ENCODE measurements around the gene MS4A3. TPM values are rescaled to one million over a fixed set of nuclear protein-coding genes. Genes with fewer than 3 reads are reported as not detected.
"Not testable (repeated sequence)": the region's sequence is repeated elsewhere in the genome, so short reads cannot be mapped to it uniquely, and the experiment has no call there.

The MS4A3 gene, protein sequence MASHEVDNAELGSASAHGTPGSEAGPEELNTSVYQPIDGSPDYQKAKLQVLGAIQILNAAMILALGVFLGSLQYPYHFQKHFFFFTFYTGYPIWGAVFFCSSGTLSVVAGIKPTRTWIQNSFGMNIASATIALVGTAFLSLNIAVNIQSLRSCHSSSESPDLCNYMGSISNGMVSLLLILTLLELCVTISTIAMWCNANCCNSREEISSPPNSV
- not detected for total RNA-seq

DNA sequence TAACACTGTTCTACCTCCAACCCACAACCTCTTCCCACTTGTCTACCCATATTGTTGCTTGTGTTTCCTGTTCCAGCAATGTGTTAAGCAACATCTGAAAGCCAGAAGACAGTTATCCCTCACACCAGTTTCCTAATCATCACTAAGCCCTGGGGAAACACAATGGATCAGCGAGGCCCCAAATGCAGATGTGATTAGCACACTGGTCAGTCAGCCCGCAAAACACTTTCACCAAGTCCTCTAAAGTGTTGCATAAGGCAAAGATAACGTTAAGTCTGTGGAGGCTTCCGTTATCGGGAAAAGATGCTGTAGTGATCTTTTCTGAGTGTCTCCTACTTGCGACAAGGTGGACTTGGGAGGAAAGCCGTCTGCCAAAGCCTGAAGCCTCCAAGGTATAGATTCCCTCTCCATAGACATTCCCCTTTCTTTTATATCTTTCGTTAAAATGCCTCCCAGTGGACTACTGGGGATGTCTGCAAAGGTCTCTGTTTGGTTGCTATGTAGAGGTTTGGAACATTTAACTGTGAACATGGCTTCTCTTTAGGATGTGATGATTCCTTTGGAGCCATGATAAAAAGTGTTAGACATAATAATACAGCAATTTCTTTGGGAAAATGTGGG, at the start of gene MS4A3:
TSS of gene MS4A3 (plus strand) at position 317 of the 621 bp plus-strand sequence. CDS start 4,496 bp downstream, outside the sequence.
- Mint-ChIP-seq H3K36me3 (ENCODE audit: low read depth) (no peaks in the 10 kb centered on the region), H3K27ac (no peak within 1 kb of the TSS), H3K4me1 (ENCODE audit: low read depth) (no peaks in the 10 kb centered on the region), H3K27me3 (ENCODE audit: low read depth) (peaks cover 10% of the 10 kb centered on the region), H3K4me3 (no peak within 1 kb of the TSS), H3K9me3 (no peaks in the 10 kb centered on the region)
- intact Hi-C loops (cut with micrococcal nuclease) = no loop called here
- DNase-seq = no peak
- CTCF ChIA-PET = no interaction called here

DNA sequence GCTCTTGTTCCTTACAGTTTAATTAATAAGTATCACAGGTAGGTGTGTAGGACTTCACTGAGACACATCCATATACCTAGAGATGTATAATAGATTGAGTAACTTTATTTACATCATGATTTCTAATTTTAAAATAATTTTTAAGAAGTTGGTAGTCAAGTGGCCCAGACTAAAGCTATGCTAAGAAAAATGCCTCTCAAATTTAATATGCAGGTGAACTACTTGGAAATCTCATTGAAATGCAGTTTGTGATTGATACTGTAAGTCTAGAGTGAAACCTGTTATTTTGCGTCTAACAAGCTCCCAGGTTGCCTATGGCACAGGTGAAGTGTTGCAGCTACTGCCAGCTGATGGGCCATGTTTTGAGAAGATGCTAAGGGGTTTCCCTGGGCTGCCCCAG, 39.6 kb upstream of the MS4A3 start, which contains the start of gene OOSP4B:
TSS of gene OOSP4B (plus strand) at position 301 of the 400 bp plus-strand sequence.
- no peaks in the 10 kb centered on the region for H3K36me3 Mint-ChIP-seq (ENCODE audit: low read depth)
- no peak within 1 kb of the TSS for H3K4me3 Mint-ChIP-seq
- peaks cover 6% of the 10 kb centered on the region for H3K27me3 Mint-ChIP-seq (ENCODE audit: low read depth)
- intact Hi-C loops (cut with micrococcal nuclease) = no loop called here
- H3K27ac Mint-ChIP-seq = no peak within 1 kb of the TSS
- no peak for DNase-seq
- no peaks in the 10 kb centered on the region for H3K9me3 Mint-ChIP-seq
- CTCF ChIA-PET = interaction anchor here (0.5 kb wide), 1 partner anchor 28 kb away, joined by 3 read pairs; no protein-coding TSS in a partner anchor
- no peaks in the 10 kb centered on the region for H3K4me1 Mint-ChIP-seq (ENCODE audit: low read depth)

DNA sequence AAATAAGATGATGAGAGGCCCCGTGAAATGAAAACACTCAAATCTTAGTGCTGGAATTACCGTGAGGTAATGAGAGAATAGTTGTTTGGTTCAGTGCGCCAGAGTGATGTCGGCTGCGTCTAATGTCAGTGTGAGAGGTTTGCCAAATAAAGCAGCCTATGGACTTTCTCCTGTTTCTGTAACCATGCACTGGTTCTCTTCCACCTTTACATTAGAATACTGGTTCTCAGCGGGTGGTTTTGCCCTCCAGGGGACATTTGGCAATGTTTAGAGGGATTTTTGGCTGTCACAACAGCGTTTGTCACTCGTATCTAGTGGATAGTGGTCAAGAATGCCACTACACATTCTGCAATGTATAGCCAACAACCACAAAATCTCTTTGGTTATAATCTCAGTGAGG, 38.4 kb upstream of the MS4A3 start:
- Mint-ChIP-seq H3K27ac (no peak overlapping the region), H3K36me3 (ENCODE audit: low read depth) (no peaks in the 10 kb centered on the region), H3K9me3 (no peaks in the 10 kb centered on the region), H3K27me3 (ENCODE audit: low read depth) (peaks cover 4% of the 10 kb centered on the region), H3K4me1 (ENCODE audit: low read depth) (no peaks in the 10 kb centered on the region), H3K4me3 (no peak overlapping the region)
- intact Hi-C loops (cut with micrococcal nuclease) = no loop called here
- no peak for DNase-seq
- CTCF ChIA-PET = no interaction called here

DNA sequence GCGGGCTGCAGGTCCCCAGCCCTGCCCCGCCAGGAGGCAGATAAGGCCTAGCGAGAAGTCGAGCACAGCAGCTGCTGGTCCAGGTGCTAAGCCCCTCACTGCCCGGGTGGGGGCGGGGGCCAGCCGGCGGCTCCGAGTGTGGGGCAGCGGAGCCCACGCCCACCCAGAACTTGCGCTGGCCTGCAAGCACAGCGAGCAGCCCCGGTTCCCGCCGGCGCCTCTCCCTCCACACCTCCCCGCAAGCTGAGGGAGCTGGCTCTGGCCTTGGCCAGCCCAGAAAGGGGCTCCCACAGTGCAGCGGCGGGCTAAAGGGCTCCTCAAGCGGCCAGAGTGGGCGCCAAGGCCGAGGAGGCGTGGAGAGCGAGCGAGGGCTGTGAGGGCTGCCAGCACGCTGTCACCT, 36.1 kb upstream of the MS4A3 start:
- DNase-seq; H3K9me3 Mint-ChIP-seq; H3K27ac Mint-ChIP-seq; intact Hi-C loops (cut with micrococcal nuclease); H3K27me3 Mint-ChIP-seq (ENCODE audit: low read depth); CTCF ChIA-PET; H3K4me3 Mint-ChIP-seq; H3K36me3 Mint-ChIP-seq (ENCODE audit: low read depth); H3K4me1 Mint-ChIP-seq (ENCODE audit: low read depth): not testable (repeated sequence)

DNA sequence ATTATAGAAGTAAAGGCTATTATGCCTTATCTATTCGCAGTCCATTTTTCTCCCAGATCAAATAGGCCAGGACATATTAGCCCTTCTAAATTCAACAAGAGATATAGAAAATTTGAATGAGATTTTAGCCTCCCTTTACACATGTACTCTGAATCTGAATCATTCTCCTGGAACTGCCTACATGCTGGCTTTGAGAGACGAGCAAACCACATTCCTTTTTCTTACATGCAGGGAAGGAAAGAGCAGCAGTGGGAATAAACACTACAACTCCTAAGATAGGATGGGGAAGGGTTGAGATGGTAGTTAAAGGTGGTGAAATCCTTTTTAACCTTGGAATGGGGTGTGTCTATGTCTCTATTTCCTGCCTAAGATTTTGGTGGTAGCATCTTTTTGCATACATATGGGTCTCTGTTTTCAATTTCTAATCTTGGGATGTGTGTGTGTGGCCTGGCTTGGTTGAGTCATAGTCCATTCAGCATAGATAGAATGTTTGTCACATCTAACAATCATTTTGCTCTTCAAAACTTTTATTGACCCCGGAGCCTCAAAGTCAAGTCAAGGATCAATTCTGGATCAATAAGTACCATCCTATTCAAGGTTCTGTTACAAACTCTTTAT, 27.3 kb upstream of the MS4A3 start:
- H3K9me3 Mint-ChIP-seq = no peaks in the 10 kb centered on the region
- H3K27me3 Mint-ChIP-seq (ENCODE audit: low read depth) = peaks cover 8% of the 10 kb centered on the region
- no peaks in the 10 kb centered on the region for H3K4me1 Mint-ChIP-seq (ENCODE audit: low read depth)
- intact Hi-C loops (cut with micrococcal nuclease) = no loop called here
- H3K27ac Mint-ChIP-seq = no peak overlapping the region
- no peak for DNase-seq
- H3K36me3 Mint-ChIP-seq (ENCODE audit: low read depth) = no peaks in the 10 kb centered on the region
- CTCF ChIA-PET = interaction anchor here (0.6 kb wide), 1 partner anchor 204 kb away, joined by 3 read pairs; no protein-coding TSS in a partner anchor
- no peak overlapping the region for H3K4me3 Mint-ChIP-seq

DNA sequence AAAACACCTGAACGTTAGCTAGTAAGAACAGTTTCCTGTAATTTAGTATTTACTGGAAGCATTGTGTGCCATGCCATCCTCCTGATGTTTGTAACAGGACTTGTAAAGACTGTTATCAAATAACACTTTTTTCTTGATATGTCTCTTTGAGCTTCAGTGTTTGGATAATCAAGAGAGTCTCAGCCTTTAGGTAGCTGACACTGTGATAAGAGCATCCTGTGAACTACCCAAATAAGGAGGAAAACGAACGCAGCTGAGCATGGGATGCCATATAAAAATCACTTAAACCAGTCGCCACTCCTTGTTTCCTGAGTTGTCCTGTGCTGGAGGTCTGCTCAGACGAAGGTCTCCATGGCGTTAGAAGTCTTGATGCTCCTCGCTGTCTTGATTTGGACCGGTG, 16.4 kb upstream of the MS4A3 start, which contains the start of gene OOSP2:
TSS of gene OOSP2 (plus strand) at position 301 of the 400 bp plus-strand sequence. CDS start at position 352, 51 bp downstream.
- intact Hi-C loops (cut with micrococcal nuclease) = no loop called here
- H3K27me3 Mint-ChIP-seq (ENCODE audit: low read depth) = peaks cover 3% of the 10 kb centered on the region
- H3K27ac Mint-ChIP-seq = no peak within 1 kb of the TSS
- CTCF ChIA-PET = no interaction called here
- H3K36me3 Mint-ChIP-seq (ENCODE audit: low read depth) = no peaks in the 10 kb centered on the region
- no peaks in the 10 kb centered on the region for H3K9me3 Mint-ChIP-seq
- H3K4me3 Mint-ChIP-seq = no peak within 1 kb of the TSS
- DNase-seq = no peak
- H3K4me1 Mint-ChIP-seq (ENCODE audit: low read depth) = no peaks in the 10 kb centered on the region

DNA sequence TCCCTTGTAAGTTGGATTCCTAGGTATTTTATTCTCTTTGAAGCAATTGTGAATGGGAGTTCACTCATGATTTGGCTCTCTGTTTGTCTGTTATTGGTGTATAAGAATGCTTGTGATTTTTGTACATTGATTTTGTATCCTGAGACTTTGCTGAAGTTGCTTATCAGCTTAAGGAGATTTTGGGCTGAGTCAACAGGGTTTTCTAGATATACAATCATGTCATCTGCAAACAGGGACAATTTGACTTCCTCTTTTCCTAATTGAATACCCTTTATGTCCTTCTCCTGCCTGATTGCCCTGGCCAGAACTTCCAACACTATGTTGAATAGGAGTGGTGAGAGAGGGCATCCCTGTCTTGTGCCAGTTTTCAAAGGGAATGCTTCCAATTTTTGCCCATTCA, 6.0 kb upstream of the MS4A3 start:
- H3K36me3 Mint-ChIP-seq (ENCODE audit: low read depth); H3K4me1 Mint-ChIP-seq (ENCODE audit: low read depth); H3K9me3 Mint-ChIP-seq; CTCF ChIA-PET; DNase-seq; H3K4me3 Mint-ChIP-seq; intact Hi-C loops (cut with micrococcal nuclease); H3K27ac Mint-ChIP-seq; H3K27me3 Mint-ChIP-seq (ENCODE audit: low read depth): not testable (repeated sequence)

DNA sequence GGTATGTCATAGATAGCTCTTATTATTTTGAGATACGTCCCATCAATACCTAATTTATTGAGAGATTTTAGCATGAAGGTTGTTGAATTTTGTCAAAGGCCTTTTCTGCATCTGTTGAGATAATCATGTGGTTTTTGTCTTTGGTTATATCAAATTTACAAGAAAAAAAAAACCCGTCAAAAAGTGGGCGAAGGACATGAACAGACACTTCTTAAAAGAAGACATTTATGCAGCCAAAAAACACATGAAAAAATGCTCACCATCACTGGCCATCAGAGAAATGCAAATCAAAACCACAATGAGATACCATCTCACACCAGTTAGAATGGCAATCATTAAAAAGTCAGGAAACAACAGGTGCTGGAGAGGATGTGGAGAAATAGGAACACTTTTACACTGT, 5.6 kb upstream of the MS4A3 start:
- intact Hi-C loops (cut with micrococcal nuclease); CTCF ChIA-PET; H3K27me3 Mint-ChIP-seq (ENCODE audit: low read depth); H3K36me3 Mint-ChIP-seq (ENCODE audit: low read depth); DNase-seq; H3K4me3 Mint-ChIP-seq; H3K9me3 Mint-ChIP-seq; H3K4me1 Mint-ChIP-seq (ENCODE audit: low read depth); H3K27ac Mint-ChIP-seq: not testable (repeated sequence)

DNA sequence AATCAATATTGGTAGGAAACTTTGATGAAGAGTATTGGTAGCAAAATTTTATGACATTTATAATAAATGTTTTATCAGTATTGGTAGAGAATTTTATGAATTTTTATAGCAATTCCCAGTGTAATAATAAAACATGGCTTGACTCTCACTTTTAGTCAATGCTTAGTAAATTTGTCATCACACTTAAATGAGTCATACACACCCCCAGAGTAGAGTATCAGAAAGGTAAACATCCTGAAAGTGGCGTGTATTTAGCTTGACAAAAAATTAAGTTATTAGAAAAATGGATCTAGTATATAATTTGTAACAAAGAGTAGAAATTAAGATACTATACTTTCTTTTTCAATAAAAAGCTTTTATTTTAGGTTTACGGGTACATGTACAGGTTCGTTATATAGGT, 2.6 kb downstream of the MS4A3 start:
- intact Hi-C loops (cut with micrococcal nuclease) = no loop called here
- H3K27me3 Mint-ChIP-seq (ENCODE audit: low read depth) = peaks cover 15% of the 10 kb centered on the region
- no peak overlapping the region for H3K4me3 Mint-ChIP-seq

DNA sequence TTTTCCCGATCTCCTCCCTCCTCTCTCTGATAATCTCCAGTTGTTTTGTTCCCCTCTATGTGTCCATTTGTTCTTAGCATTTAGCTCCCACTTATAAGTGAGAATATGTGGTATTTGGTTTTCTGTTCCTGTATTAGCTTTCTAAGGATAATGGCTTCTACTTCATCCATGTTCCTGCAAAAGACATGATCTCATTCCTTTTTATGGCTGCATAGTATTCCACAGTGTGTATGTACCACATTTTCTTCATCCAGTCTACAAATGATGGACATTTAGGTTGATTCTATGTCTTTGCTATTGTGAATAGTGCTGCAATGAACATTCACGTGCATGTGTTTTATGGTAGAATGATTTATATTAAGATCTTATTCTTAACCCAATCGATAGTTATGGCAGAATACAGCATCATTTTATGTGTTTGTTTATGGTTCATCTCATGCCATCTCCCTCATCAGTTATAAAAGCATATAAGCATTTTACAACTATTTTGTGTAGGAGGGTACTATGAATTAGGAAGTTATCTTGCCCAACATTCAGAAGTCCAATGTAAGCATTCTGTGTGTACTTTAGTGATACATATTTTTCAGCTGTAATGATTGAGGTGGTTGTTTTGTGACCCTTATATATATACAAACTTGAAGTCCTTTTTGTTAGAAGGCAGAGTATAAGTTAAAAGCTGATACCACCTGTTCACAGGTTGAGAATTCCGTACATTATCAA, 3.2 kb downstream of the MS4A3 start:
- no peak for DNase-seq
- Mint-ChIP-seq H3K27ac (no peak overlapping the region), H3K4me1 (ENCODE audit: low read depth) (no peaks in the 10 kb centered on the region), H3K27me3 (ENCODE audit: low read depth) (peaks cover 15% of the 10 kb centered on the region), H3K36me3 (ENCODE audit: low read depth) (no peaks in the 10 kb centered on the region), H3K4me3 (no peak overlapping the region), H3K9me3 (no peaks in the 10 kb centered on the region)
- intact Hi-C loops (cut with micrococcal nuclease) = no loop called here
- CTCF ChIA-PET = interaction anchor here (0.8 kb wide), 1 partner anchor 136 kb away, joined by 3 read pairs; no protein-coding TSS in a partner anchor

More for the DNA sequence above, 2.6 kb downstream of the MS4A3 start:
- no peaks in the 10 kb centered on the region for H3K4me1 Mint-ChIP-seq (ENCODE audit: low read depth)
- CTCF ChIA-PET = interaction anchor here (0.8 kb wide), 1 partner anchor 137 kb away, joined by 3 read pairs; no protein-coding TSS in a partner anchor
- H3K27ac Mint-ChIP-seq = no peak overlapping the region
- no peaks in the 10 kb centered on the region for H3K36me3 Mint-ChIP-seq (ENCODE audit: low read depth)
- H3K9me3 Mint-ChIP-seq = no peaks in the 10 kb centered on the region
- DNase-seq = no peak

DNA sequence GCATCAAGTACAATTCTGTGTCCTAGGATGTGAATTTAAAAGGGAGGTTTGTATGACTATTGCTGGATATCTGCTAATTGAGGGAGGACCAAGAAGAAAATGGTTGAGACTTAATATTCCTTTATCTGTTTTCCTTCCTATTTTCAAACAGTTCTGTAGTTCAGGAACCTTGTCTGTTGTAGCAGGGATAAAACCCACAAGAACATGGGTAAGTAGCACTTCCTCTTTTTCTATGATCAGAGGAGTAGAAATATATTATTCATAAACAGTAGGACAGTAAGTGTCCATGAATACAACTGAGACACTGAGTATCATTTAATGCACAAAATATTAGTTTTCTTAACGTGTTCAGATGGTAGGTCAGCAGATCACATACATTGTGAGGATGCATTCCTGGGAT, 7.6 kb downstream of the MS4A3 start:
- DNase-seq = no peak
- H3K4me3 Mint-ChIP-seq = no peak overlapping the region
- H3K27ac Mint-ChIP-seq = no peak overlapping the region
- no peaks in the 10 kb centered on the region for H3K36me3 Mint-ChIP-seq (ENCODE audit: low read depth)
- no peaks in the 10 kb centered on the region for H3K4me1 Mint-ChIP-seq (ENCODE audit: low read depth)
- H3K27me3 Mint-ChIP-seq (ENCODE audit: low read depth) = peaks cover 10% of the 10 kb centered on the region
- intact Hi-C loops (cut with micrococcal nuclease) = no loop called here
- CTCF ChIA-PET = no interaction called here
- H3K9me3 Mint-ChIP-seq = no peaks in the 10 kb centered on the region

DNA sequence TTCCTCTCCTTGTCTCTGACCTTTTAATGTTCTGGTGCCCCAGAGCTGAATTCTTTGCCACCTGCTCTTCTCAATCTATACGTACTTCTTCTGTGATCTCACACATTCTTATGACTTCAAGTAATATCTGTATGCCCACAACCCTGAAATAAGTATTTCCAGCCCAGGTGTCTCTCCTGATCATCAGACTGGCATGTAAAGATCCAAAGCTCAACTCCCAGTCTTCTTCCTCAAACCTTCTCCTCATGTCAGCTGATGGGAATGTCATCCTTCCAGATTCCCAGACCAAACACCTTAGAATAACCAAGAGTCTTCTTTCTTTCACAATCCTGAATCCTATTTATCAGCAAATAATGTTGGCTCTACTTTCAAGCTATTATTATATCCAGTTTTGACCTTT, 9.3 kb downstream of the MS4A3 start:
- peaks cover 18% of the 10 kb centered on the region for H3K27me3 Mint-ChIP-seq (ENCODE audit: low read depth)
- intact Hi-C loops (cut with micrococcal nuclease) = no loop called here
- no peak overlapping the region for H3K4me3 Mint-ChIP-seq
- H3K4me1 Mint-ChIP-seq (ENCODE audit: low read depth) = no peaks in the 10 kb centered on the region
- H3K36me3 Mint-ChIP-seq (ENCODE audit: low read depth) = no peaks in the 10 kb centered on the region
- no peak overlapping the region for H3K27ac Mint-ChIP-seq
- DNase-seq = no peak
- CTCF ChIA-PET = no interaction called here
- no peaks in the 10 kb centered on the region for H3K9me3 Mint-ChIP-seq
